ENCODE measurements around the gene ANO4.
"Not testable (repeated sequence)": the region's sequence is repeated elsewhere in the genome, so short reads cannot be mapped to it uniquely, and the experiment has no call there.

ANO4 gene

GRCh38 chr12:101117842-101118241 is 323.3 kb downstream of the ANO4 start:
- 98 to 100% methylated on average over 1 to 2 of the region's 2 CpGs for WGBS, 2 experiments

GRCh38 chr12:101127521-101128219 is 333.1 kb downstream of the ANO4 start:
- 91 to 96% methylated on average over 6 of the region's 6 CpGs for WGBS, 2 experiments
- no peaks in the 10 kb centered on the region for H3K9me3 ChIP-seq (ENCODE audit: control insufficient read depth, low read length)
- no peaks in the 10 kb centered on the region for H3K27me3 ChIP-seq (ENCODE audit: control insufficient read depth, insufficient read depth, low read length, poor library complexity, severe bottlenecking)
- no peaks in the 10 kb centered on the region for H3K4me1 ChIP-seq (ENCODE audit: control insufficient read depth, insufficient read depth, low read length)
- no peaks in the 10 kb centered on the region for H3K36me3 ChIP-seq (ENCODE audit: control insufficient read depth, insufficient read depth, low read length)
- H3K27ac ChIP-seq (ENCODE audit: insufficient read depth, low read depth, low read length, poor library complexity, severe bottlenecking): no peak overlapping the region
- H3K4me3 ChIP-seq (ENCODE audit: insufficient read depth, low read depth, low read length): no peak overlapping the region

More at GRCh38 chr12:101117842-101118241, 323.3 kb downstream of the ANO4 start:
- H3K27ac ChIP-seq (ENCODE audit: insufficient read depth, low read depth, low read length, poor library complexity, severe bottlenecking): no peak overlapping the region
- no peak overlapping the region for H3K4me3 ChIP-seq (ENCODE audit: insufficient read depth, low read depth, low read length)
- no peaks in the 10 kb centered on the region for H3K36me3 ChIP-seq (ENCODE audit: control insufficient read depth, insufficient read depth, low read length)
- no peaks in the 10 kb centered on the region for H3K9me3 ChIP-seq (ENCODE audit: control insufficient read depth, low read length)
- no peaks in the 10 kb centered on the region for H3K4me1 ChIP-seq (ENCODE audit: control insufficient read depth, insufficient read depth, low read length)
- no peaks in the 10 kb centered on the region for H3K27me3 ChIP-seq (ENCODE audit: control insufficient read depth, insufficient read depth, low read length, poor library complexity, severe bottlenecking)

- not testable (repeated sequence) for H3K36me3 ChIP-seq (ENCODE audit: control insufficient read depth, insufficient read depth, low read length); H3K9me3 ChIP-seq (ENCODE audit: control insufficient read depth, low read length); H3K4me3 ChIP-seq (ENCODE audit: insufficient read depth, low read depth, low read length); H3K27ac ChIP-seq (ENCODE audit: insufficient read depth, low read depth, low read length, poor library complexity, severe bottlenecking); H3K4me1 ChIP-seq (ENCODE audit: control insufficient read depth, insufficient read depth, low read length); H3K27me3 ChIP-seq (ENCODE audit: control insufficient read depth, insufficient read depth, low read length, poor library complexity, severe bottlenecking)
- 59 to 62% methylated on average over 32 to 35 of the region's 35 CpGs for WGBS, 2 experiments
Measured at GRCh38 chr12:101145777-101146431, 351.3 kb downstream of the ANO4 start.

- H3K27ac ChIP-seq (ENCODE audit: insufficient read depth, low read depth, low read length, poor library complexity, severe bottlenecking): no peak overlapping the region
- H3K4me3 ChIP-seq (ENCODE audit: insufficient read depth, low read depth, low read length): no peak overlapping the region
- no peaks in the 10 kb centered on the region for H3K9me3 ChIP-seq (ENCODE audit: control insufficient read depth, low read length)
- WGBS, 2 experiments: 91% methylated on average over 4 of the region's 4 CpGs
- no peaks in the 10 kb centered on the region for H3K27me3 ChIP-seq (ENCODE audit: control insufficient read depth, insufficient read depth, low read length, poor library complexity, severe bottlenecking)
- H3K36me3 ChIP-seq (ENCODE audit: control insufficient read depth, insufficient read depth, low read length): no peaks in the 10 kb centered on the region
- no peaks in the 10 kb centered on the region for H3K4me1 ChIP-seq (ENCODE audit: control insufficient read depth, insufficient read depth, low read length)
Measured at GRCh38 chr12:101165319-101165718, 370.7 kb downstream of the ANO4 start.

GRCh38 chr12:101166866-101167265 is 372.3 kb downstream of the ANO4 start:
- Histone ChIP-seq H3K36me3 (ENCODE audit: control insufficient read depth, insufficient read depth, low read length) (no peaks in the 10 kb centered on the region), H3K27ac (ENCODE audit: insufficient read depth, low read depth, low read length, poor library complexity, severe bottlenecking) (no peak overlapping the region), H3K27me3 (ENCODE audit: control insufficient read depth, insufficient read depth, low read length, poor library complexity, severe bottlenecking) (no peaks in the 10 kb centered on the region), H3K4me3 (ENCODE audit: insufficient read depth, low read depth, low read length) (no peak overlapping the region), H3K9me3 (ENCODE audit: control insufficient read depth, low read length) (no peaks in the 10 kb centered on the region), H3K4me1 (ENCODE audit: control insufficient read depth, insufficient read depth, low read length) (no peaks in the 10 kb centered on the region)
- 93 to 95% methylated on average over 5 of the region's 5 CpGs for WGBS, 2 experiments

GRCh38 chr12:101168001-101168400 is 373.4 kb downstream of the ANO4 start:
- 93 to 95% methylated on average over 5 of the region's 5 CpGs for WGBS, 2 experiments
- Histone ChIP-seq H3K4me1 (ENCODE audit: control insufficient read depth, insufficient read depth, low read length) (no peaks in the 10 kb centered on the region), H3K4me3 (ENCODE audit: insufficient read depth, low read depth, low read length) (no peak overlapping the region), H3K27me3 (ENCODE audit: control insufficient read depth, insufficient read depth, low read length, poor library complexity, severe bottlenecking) (no peaks in the 10 kb centered on the region), H3K36me3 (ENCODE audit: control insufficient read depth, insufficient read depth, low read length) (no peaks in the 10 kb centered on the region), H3K27ac (ENCODE audit: insufficient read depth, low read depth, low read length, poor library complexity, severe bottlenecking) (no peak overlapping the region), H3K9me3 (ENCODE audit: control insufficient read depth, low read length) (no peaks in the 10 kb centered on the region)

- Histone ChIP-seq H3K4me3 (ENCODE audit: insufficient read depth, low read depth, low read length) (no peak overlapping the region), H3K27me3 (ENCODE audit: control insufficient read depth, insufficient read depth, low read length, poor library complexity, severe bottlenecking) (no peaks in the 10 kb centered on the region), H3K27ac (ENCODE audit: insufficient read depth, low read depth, low read length, poor library complexity, severe bottlenecking) (no peak overlapping the region), H3K4me1 (ENCODE audit: control insufficient read depth, insufficient read depth, low read length) (no peaks in the 10 kb centered on the region), H3K36me3 (ENCODE audit: control insufficient read depth, insufficient read depth, low read length) (no peaks in the 10 kb centered on the region), H3K9me3 (ENCODE audit: control insufficient read depth, low read length) (no peaks in the 10 kb centered on the region)
- WGBS, 2 experiments: 56 to 57% methylated on average over 5 of the region's 5 CpGs
Measured at GRCh38 chr12:101172316-101172715, 377.7 kb downstream of the ANO4 start.

- Histone ChIP-seq H3K27ac (ENCODE audit: insufficient read depth, low read depth, low read length, poor library complexity, severe bottlenecking) (no peak overlapping the region), H3K36me3 (ENCODE audit: control insufficient read depth, insufficient read depth, low read length) (no peaks in the 10 kb centered on the region), H3K4me3 (ENCODE audit: insufficient read depth, low read depth, low read length) (no peak overlapping the region), H3K27me3 (ENCODE audit: control insufficient read depth, insufficient read depth, low read length, poor library complexity, severe bottlenecking) (no peaks in the 10 kb centered on the region), H3K4me1 (ENCODE audit: control insufficient read depth, insufficient read depth, low read length) (no peaks in the 10 kb centered on the region), H3K9me3 (ENCODE audit: control insufficient read depth, low read length) (no peaks in the 10 kb centered on the region)
- 96 to 97% methylated on average over 7 of the region's 7 CpGs for WGBS, 2 experiments
Measured at GRCh38 chr12:101173197-101173749, 378.7 kb downstream of the ANO4 start.

GRCh38 chr12:101174541-101174940 is 380.0 kb downstream of the ANO4 start:
- Histone ChIP-seq H3K9me3 (ENCODE audit: control insufficient read depth, low read length) (no peaks in the 10 kb centered on the region), H3K4me3 (ENCODE audit: insufficient read depth, low read depth, low read length) (no peak overlapping the region), H3K4me1 (ENCODE audit: control insufficient read depth, insufficient read depth, low read length) (no peaks in the 10 kb centered on the region), H3K27me3 (ENCODE audit: control insufficient read depth, insufficient read depth, low read length, poor library complexity, severe bottlenecking) (no peaks in the 10 kb centered on the region), H3K27ac (ENCODE audit: insufficient read depth, low read depth, low read length, poor library complexity, severe bottlenecking) (no peak overlapping the region), H3K36me3 (ENCODE audit: control insufficient read depth, insufficient read depth, low read length) (no peaks in the 10 kb centered on the region)
- 89 to 97% methylated on average over 3 of the region's 3 CpGs for WGBS, 2 experiments

All from ectodermal cell (in vitro differentiated cells).